Measurements from ENCODE around the gene CACNG5. TPM values are rescaled to one million over a fixed set of nuclear protein-coding genes. Genes with fewer than 3 reads are reported as not detected.
A peak's percentile ranks its signal among the peaks of the same experiment; 100 is the strongest.
"Not testable (repeated sequence)": the region's sequence is repeated elsewhere in the genome, so short reads cannot be mapped to it uniquely, and the experiment has no call there.

The CACNG5 gene
- total RNA-seq, 4 donors from 2014 or later, result not detected

GRCh38 chr17:66900126-66901010, 65.5 kb downstream of the CACNG5 start:
- no peak for TF ChIP-seq CTCF (IDR thresholded peaks at IDR 0.05)
- no peak for DNase-seq (ENCODE audit: low spot score)

GRCh38 chr17:66903296-66903695, 68.4 kb downstream of the CACNG5 start:
- not testable (repeated sequence) for DNase-seq (ENCODE audit: low spot score); ATAC-seq (ENCODE audit: low FRiP score)

More at GRCh38 chr17:66900126-66901010, 65.5 kb downstream of the CACNG5 start:
- ATAC-seq (ENCODE audit: low FRiP score), result no peak

GRCh38 chr17:66903781-66904180, 68.9 kb downstream of the CACNG5 start:
- no peak for ATAC-seq (ENCODE audit: low FRiP score)

GRCh38 chr17:66904760-66905624, 70.1 kb downstream of the CACNG5 start:
- TF ChIP-seq CTCF (IDR thresholded peaks at IDR 0.05), result no peak
- peak; percentile 74 for ATAC-seq (ENCODE audit: low FRiP score)
- DNase-seq (ENCODE audit: low spot score), result peak; percentile 38

More at GRCh38 chr17:66903781-66904180, 68.9 kb downstream of the CACNG5 start:
- DNase-seq (ENCODE audit: low spot score), result no peak
- TF ChIP-seq CTCF (IDR thresholded peaks at IDR 0.05), result no peak

- DNase-seq (ENCODE audit: low spot score) (peak; percentile 72), ATAC-seq (ENCODE audit: low FRiP score) (no peak)
- TF ChIP-seq CTCF (IDR thresholded peaks at IDR 0.05), result peak in 2 of 3 donors; percentile 38 to 58
Measured at GRCh38 chr17:66906321-66907278, 71.7 kb downstream of the CACNG5 start.

- no peak for DNase-seq (ENCODE audit: low spot score)
- ATAC-seq (ENCODE audit: low FRiP score), result no peak
- TF ChIP-seq CTCF (IDR thresholded peaks at IDR 0.05), result no peak
Measured at GRCh38 chr17:66909804-66910373, 75.0 kb downstream of the CACNG5 start.

Data from omental fat pad (tissue), 4 donors.